DOHH2 (cell line): ENCODE data around the gene ABCG1.

Experiments
- H3F3A ChIP-seq: fragments of 200-600 bp; sonication (generic), shearing (Covaris generic); 2 replicates; pipeline ENCODE4 v1.6.0; 2016; ENCODE audit warnings: antibody characterized with exemption, mild to moderate bottlenecking; ENCODE audit not compliant: control insufficient read depth, insufficient read depth
- H3K27ac ChIP-seq: fragments of 200-600 bp; sonication (generic); 2 replicates; pipeline ENCODE4 v1.5.1; 2014; ENCODE audit warnings: low read depth, mild to moderate bottlenecking, low read length, moderate library complexity
- H3K27me3 ChIP-seq: fragments of 200-600 bp; sonication (generic); 2 replicates; pipeline ENCODE4 v1.6.1; 2014; ENCODE audit warnings: mild to moderate bottlenecking, low read length, mixed read lengths; ENCODE audit not compliant: control insufficient read depth
- H3K36me3 ChIP-seq: fragments of 200-600 bp; sonication (generic); 2 replicates; pipeline ENCODE4 v1.6.1; 2014; ENCODE audit warnings: mild to moderate bottlenecking, low read length, moderate library complexity, mixed read lengths; ENCODE audit not compliant: control insufficient read depth
- H3K4me1 ChIP-seq: fragments of 200-600 bp; sonication (generic); 2 replicates; pipeline ENCODE4 v1.6.1; 2014; ENCODE audit warnings: mild to moderate bottlenecking, low read length, mixed read lengths; ENCODE audit not compliant: control insufficient read depth
- H3K4me2 ChIP-seq: fragments of 200-600 bp; sonication (generic); 2 replicates; pipeline ENCODE4 v1.6.0; 2014; ENCODE audit warnings: mild to moderate bottlenecking, low read length, moderate library complexity
- H3K4me3 ChIP-seq: fragments of 200-600 bp; sonication (generic); 2 replicates; pipeline ENCODE4 v1.5.1; 2014; ENCODE audit warnings: mild to moderate bottlenecking, low read length, mixed read lengths
- H3K79me2 ChIP-seq: fragments of 200-600 bp; sonication (generic); 2 replicates; pipeline ENCODE4 v1.6.1; 2014; ENCODE audit warnings: mild to moderate bottlenecking, low read length, mixed read lengths; ENCODE audit not compliant: control insufficient read depth
- H3K9me2 ChIP-seq: fragments of 200-600 bp; sonication (generic); replicated peaks from 2 replicates; pipeline ENCODE4 v1.6.1; 2014; ENCODE audit warnings: mild to moderate bottlenecking, low read length, mixed read lengths; ENCODE audit not compliant: control insufficient read depth
- H3K9me3 ChIP-seq: fragments of 200-600 bp; sonication (generic); 2 replicates; pipeline ENCODE4 v1.6.1; 2014; ENCODE audit warnings: antibody characterized with exemption, low read length, mixed read lengths; ENCODE audit not compliant: control insufficient read depth, insufficient read depth
- H4K20me1 ChIP-seq: fragments of 200-600 bp; sonication (generic); 2 replicates; pipeline ENCODE4 v1.6.0; 2014; ENCODE audit warnings: low read depth, mild to moderate bottlenecking, antibody characterized with exemption, low read length, moderate library complexity; ENCODE audit not compliant: control insufficient read depth, insufficient read depth
- CTCF ChIP-seq: fragments of 200-600 bp; sonication (generic); IDR thresholded peaks from one replicate; pipeline ENCODE4 v1.5.1; 2014; ENCODE audit warnings: antibody characterized with exemption, mild to moderate bottlenecking, low read depth, low read length; ENCODE audit not compliant: poor library complexity, severe bottlenecking
- EZH2phosphoT487 ChIP-seq: fragments of 200-600 bp; sonication (generic); IDR thresholded peaks from 2 replicates; pipeline ENCODE4 v1.6.1; 2017; ENCODE audit warnings: borderline replicate concordance, mild to moderate bottlenecking, antibody characterized with exemption, low read length, moderate library complexity, mixed read lengths

ABCG1 gene

GRCh38 chr21:42188663-42189062, 30.3 kb upstream of the ABCG1 start:
- Histone ChIP-seq H3K4me3 (peak overlapping the region; percentile 71), H3F3A (peaks cover 19% of the 10 kb centered on the region), H3K9me3 (no peaks in the 10 kb centered on the region), H3K27me3 (no peaks in the 10 kb centered on the region), H3K36me3 (peaks cover 11% of the 10 kb centered on the region), H3K79me2 (no peaks in the 10 kb centered on the region), H3K27ac (peak overlapping the region; percentile 92), H4K20me1 (no peaks in the 10 kb centered on the region), H3K9me2 (no peaks in the 10 kb centered on the region), H3K4me2 (peak overlapping the region; percentile 96), H3K4me1 (peaks cover 42% of the 10 kb centered on the region)
- TF ChIP-seq CTCF = no peak
- no peak for TF ChIP-seq EZH2phosphoT487

GRCh38 chr21:42189431-42189830, 29.5 kb upstream of the ABCG1 start:
- no peaks in the 10 kb centered on the region for H3K27me3 ChIP-seq

GRCh38 chr21:42189860-42190485, 29.0 kb upstream of the ABCG1 start:
- Histone ChIP-seq H3K4me3 (peak overlapping the region; percentile 1; the same call in 1 of the 2 replicates), H3K9me2 (no peaks in the 10 kb centered on the region), H3F3A (peaks cover 19% of the 10 kb centered on the region), H3K9me3 (no peaks in the 10 kb centered on the region), H3K36me3 (peaks cover 11% of the 10 kb centered on the region), H4K20me1 (no peaks in the 10 kb centered on the region), H3K27ac (peak overlapping the region; percentile 92), H3K79me2 (no peaks in the 10 kb centered on the region), H3K27me3 (no peaks in the 10 kb centered on the region), H3K4me1 (peaks cover 44% of the 10 kb centered on the region), H3K4me2 (peak overlapping the region; percentile 96)
- TF ChIP-seq CTCF (no peak), EZH2phosphoT487 (no peak)

More at GRCh38 chr21:42189431-42189830, 29.5 kb upstream of the ABCG1 start:
- Histone ChIP-seq H3K9me3 (no peaks in the 10 kb centered on the region), H3K4me3 (peak overlapping the region; percentile 71; the same call in 1 of the 2 replicates), H3K4me2 (peak overlapping the region; percentile 96), H4K20me1 (no peaks in the 10 kb centered on the region), H3F3A (peaks cover 19% of the 10 kb centered on the region), H3K79me2 (no peaks in the 10 kb centered on the region), H3K36me3 (peaks cover 11% of the 10 kb centered on the region), H3K9me2 (no peaks in the 10 kb centered on the region), H3K4me1 (peaks cover 42% of the 10 kb centered on the region), H3K27ac (peak overlapping the region; percentile 92)
- no peak for TF ChIP-seq EZH2phosphoT487
- no peak for TF ChIP-seq CTCF
